HG02981 (cell line): ENCODE measurements around the gene JSRP1.
"Not testable (repeated sequence)": the region's sequence is repeated elsewhere in the genome, so short reads cannot be mapped to it uniquely, and the experiment has no call there.

Experiments
- ATAC-seq: cut with Tn5 transposase; IDR thresholded peaks from one replicate; pipeline ENCODE4 v1.9.1; 2021; ENCODE audit warnings: mild to moderate bottlenecking, moderate library complexity; ENCODE audit not compliant: unreplicated experiment

JSRP1 gene

DNA sequence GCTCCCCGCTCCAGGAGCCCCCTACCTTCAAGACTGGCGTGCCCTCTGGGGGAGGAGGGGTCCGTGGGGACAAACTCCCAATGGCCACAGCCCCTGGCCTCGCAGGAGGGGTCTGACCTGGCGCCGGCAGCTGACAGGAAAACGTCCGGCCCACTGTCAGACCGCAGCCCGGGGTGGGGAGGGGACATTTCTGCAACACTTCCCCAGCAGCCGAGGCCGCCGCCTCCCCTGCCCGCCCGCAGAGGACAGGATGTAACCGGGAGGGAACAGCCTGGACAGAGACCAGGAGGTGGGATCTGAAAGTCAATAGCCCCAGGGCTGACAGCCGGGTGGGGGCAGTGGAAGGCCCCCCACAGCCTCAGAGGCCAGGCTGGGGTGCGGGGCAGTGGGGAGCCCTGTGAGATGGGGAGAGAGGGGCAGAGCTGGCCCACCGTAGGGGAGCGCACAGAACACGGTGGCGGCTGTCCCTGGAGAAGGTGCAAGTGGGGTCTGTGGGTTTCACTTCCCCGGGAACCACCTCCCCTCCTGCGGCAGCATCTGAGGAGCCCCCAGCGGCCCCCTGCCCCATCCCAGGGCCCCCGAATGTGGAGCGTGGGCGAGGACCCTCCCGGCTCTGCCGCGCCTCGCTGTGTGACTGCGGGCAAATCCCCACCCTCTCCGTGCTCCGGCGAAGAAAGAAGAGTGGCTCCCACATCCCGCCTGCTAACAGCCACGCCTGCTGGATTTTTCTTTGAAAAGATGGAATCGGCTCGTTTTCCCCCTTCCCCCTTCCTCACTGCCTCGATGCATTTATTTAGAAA lies 26.0 kb upstream of the JSRP1 start, which contains the start of gene PEAK3:
Gene PEAK3, minus strand, starts transcription at position 114 of the 800 bp plus-strand sequence. CDS start 1,244 bp downstream, outside the sequence.
- no peak for ATAC-seq

DNA sequence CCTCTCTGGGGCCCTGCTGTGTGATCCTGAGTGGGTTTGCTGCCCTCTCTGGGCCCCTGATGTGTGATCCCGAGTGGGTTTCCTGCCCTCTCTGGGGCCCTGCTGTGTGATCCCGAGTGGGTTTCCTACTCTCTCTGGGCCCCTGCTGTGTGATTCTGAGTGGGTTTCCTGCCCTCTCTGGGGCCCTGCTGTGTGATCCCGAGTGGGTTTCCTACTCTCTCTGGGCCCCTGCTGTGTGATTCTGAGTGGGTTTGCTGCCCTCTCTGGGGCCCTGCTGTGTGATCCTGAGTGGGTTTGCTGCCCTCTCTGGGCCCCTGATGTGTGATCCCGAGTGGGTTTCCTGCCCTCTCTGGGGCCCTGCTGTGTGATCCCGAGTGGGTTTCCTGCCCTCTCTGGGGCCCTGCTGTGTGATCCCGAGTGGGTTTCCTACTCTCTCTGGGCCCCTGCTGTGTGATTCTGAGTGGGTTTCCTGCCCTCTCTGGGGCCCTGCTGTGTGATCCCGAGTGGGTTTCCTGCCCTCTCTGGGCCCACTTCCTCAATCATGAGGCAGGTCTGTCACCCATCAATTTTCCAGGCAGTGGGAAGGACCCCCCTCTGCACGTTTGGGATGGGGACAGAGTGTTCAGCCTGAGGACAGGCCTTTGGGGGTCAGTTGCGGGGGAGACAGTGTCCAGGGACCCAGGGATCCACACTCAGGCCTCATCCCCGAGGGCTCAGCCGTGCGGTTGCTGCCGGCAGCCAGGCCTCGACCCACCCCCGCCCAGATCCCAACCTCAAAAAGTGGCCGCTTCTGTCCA lies 25.2 kb upstream of the JSRP1 start:
- ATAC-seq, result not testable (repeated sequence)

DNA sequence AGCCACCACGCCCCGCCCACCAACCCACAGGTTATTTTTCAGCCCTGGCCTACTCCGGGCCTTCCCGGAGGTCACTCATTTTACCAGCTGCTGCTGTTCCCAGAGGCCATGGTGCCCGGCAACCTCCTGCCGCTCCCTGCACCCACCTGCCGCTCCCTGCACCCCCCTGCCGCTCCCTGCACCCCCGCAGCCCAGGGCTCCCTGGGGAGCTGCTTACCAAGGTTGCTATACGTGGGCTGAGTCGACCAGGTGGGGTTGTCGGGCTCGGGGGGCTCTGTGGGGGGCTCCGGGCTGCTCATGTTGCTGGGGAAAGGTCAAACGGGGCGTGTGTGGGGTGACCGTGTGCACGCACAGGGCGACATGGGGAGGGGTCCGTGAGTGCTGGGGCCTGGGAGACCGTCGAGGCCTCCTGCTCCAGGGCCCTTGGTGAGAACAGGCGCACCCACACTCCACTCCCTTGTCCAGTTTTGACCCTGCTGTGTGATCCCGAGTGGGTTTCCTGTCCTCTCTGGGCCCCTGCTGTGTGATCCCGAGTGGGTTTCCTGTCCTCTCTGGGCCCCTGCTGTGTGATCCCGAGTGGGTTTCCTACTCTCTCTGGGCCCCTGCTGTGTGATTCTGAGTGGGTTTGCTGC lies 24.5 kb upstream of the JSRP1 start:
- no peak for ATAC-seq

DNA sequence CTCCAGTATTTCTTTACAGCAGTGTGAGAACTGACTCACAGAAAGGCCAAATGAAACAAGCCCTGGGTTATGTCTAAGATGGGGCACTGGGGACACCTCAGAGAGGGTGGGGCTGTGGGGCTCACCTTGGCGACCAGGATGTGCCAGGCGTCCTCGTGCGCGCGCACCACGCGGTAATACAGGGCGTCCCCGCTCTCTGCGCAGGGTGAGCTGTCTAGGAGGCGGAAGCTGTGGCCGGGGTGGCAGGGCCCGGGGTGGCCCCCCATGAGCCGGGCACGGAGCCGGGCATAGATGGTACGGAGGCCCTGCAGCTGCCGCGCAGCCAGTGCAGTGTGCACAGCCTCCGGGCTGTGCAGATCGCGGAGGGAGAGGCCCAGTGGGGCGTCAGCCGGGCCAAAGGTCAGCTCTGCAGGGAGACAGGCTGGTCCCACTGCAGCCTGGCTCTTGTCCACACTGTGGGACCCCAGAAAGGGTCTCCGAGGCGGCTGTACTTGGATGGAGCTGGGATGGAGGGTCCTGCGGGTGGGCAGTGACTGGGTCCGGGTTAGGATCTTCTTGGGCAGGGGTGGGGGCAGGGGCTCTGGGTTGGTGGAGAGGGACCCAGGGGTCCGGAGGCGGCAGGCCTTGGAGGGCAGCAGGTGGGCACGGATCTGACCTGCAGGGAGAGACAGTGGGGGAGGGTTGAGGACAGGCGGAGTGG lies 22.4 kb upstream of the JSRP1 start:
- ATAC-seq, result no peak

DNA sequence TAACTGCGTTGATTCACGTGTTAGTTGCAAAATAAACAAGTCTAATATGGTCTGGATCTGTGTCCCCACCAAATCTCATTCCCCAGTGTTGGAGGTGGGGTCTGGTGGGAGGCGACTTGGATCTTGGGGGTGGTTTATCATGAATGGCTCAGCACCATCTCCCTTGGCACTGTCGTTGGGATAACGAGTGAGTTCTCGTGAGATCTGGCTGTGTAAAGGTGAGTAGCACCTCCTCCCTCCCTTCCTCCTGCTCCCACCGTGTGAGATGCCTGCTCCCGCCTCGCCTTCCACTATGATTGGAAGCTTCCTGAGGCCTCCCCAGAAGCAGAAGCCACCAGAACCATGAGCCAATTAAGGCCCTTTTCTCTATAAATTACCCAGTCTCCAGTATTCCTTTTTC lies 20.9 kb upstream of the JSRP1 start:
- no peak for ATAC-seq

DNA sequence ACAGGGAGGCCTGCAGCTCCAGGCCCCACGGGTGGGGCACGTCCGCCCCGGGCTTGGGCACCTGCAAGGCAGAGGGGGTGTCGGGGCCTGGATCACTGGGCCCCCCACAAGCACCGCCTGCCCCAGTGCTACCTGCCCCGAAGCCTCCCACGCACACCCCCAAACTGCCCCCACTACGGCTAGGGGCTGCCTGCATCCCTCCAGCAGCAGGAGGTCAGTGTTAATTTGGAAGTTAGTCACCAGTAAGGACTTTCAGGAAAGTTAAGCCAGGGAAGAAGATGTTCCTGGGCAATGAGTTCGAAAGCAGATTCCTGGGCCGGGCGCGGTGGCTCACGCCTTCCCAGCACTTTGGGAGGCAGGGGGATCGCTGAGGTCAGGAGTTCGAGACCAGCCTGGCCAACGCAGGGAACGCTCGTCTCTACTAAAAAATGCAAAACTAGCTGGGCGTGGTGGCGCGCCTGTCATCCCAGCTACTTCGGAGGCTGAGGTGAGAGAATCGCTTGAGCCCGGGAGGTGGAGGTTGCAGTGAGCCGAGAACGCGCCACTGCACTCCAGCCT lies 20.3 kb upstream of the JSRP1 start:
- ATAC-seq, result no peak

DNA sequence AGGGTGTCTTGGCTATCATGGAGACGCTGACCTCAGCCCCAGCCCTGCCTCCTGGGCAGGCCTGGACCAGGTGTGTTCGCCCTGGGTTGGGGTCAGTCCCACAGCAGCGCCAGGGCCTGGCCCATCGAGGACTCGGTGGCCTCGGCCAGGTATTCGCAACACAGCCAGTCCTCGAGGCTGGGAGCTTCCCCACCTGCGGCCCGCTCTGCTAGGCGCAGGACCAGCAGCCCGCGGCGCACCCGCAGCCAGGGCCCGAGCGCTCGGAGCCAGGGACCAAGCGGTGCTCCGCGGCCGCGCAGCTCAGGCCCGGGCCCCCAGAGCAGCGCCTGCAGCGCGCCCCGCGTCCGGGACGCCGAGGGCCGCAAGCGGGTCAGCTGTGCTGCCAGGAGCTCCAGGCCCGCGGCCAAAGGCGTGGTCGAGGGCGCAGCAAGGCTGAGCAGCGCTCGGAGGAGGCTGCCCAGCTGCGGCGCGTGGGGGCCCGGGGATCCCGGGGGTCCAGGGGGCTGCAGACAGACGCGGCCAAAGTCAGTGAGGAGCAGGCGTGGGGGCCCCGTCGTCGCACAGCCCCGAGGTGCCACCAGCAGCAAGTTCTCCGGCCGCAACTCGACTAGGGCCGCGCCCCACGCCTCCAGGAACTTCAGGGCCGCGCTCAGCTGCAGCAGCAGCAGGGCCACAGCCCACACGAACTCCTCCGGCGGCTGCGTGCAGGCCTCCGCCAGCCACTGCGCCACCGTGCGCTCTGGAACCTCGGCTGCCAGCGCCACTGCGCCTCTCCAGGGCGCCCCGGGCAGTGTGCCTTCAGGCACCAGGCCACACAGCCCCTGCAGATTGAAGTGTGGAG lies 19.6 kb upstream of the JSRP1 start:
- ATAC-seq, result no peak

DNA sequence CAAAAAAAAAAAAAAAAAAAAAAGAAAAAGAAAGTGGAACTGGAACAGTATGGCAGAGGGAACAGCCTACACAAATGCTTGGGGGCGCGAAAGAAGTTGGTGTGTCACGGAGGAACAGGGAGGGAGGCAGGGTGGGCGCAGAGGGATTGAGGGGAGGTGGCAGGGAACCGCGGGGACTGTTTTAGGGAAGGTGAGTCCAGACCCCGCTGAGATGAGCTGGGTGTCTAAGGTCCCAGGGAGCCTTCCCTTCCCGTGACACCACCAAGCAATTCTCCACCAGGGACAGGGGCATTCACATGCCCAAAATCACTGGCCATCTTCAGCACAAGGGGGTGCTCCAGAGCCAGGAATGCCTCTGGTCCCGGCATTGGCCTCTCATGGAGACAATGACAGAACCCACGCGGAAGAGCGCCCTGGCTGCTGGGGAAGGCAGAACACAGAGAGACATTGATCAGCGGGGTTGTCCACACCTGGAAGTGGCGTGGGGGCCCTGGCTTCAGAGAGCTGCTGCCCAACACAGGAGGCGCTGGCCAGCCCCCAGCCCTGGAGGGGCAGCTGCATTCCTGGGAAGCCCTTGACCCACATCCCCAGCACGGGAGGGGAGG lies 18.8 kb upstream of the JSRP1 start:
- ATAC-seq, result no peak

DNA sequence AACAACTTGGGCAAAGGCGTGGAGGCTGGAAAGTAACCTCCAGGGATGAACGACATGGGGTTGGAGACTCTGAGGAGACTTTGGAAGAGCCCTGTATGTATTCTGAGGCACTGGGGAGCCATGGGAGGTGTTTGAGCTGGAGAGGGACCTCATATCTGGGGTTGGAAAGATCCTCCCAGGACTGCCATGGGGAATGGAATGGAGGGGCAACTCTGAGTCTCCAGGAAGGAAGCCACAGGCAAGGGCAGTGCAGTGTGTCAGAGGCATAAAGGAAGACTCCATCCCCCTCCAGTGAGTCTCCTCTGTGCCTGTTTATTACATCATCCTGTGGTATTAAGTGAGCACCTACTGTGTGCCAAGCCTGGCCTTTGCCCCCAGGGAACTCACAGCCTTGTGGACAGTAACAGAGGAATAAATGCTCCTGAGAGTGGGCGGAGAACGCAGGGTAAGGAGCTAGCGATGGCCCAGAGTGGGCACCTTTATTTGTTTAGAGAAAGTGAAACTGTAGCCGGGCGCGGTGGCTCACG lies 18.0 kb upstream of the JSRP1 start:
- ATAC-seq, result no peak

DNA sequence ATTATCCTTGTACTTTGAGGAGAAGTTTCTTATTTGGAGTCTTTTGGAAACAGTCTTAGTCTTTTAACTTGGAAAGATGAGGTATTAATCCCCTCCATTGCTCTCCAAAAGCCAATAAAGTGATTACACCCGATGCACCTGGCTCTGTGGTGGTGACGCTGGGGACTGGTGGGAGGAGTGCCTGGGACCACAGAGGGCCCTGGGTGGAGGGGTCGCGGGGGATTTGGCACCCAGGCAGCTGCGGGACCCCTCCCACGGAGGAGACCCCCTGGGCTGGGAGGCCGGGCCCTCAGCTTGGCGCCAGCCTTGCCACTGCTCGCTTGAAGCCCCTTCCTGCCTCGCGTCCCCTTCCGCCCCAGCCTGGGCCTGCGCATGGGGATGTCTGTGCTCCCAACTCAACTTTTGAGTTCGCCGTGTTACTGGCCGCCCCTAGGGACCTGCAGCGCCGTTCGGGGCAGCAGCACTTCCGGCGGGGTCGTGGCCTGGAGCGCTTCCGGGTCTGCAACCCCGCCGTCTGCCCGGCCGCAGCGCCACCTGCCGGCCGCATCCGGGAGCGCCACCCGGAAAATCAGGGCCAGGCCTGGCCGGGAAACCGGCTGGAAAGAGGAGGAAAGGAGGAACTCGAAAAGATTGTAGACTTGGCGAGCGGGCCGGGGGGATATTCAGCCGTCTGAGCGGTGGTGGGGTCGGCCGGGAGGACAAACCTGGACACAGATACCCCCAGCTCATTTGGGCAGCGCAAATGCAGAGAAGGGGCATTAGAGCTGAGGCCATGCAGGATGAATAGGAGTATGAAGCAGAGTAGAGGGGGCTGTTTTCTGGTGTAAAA lies 17.4 kb upstream of the JSRP1 start:
- peak; percentile 30 for ATAC-seq

DNA sequence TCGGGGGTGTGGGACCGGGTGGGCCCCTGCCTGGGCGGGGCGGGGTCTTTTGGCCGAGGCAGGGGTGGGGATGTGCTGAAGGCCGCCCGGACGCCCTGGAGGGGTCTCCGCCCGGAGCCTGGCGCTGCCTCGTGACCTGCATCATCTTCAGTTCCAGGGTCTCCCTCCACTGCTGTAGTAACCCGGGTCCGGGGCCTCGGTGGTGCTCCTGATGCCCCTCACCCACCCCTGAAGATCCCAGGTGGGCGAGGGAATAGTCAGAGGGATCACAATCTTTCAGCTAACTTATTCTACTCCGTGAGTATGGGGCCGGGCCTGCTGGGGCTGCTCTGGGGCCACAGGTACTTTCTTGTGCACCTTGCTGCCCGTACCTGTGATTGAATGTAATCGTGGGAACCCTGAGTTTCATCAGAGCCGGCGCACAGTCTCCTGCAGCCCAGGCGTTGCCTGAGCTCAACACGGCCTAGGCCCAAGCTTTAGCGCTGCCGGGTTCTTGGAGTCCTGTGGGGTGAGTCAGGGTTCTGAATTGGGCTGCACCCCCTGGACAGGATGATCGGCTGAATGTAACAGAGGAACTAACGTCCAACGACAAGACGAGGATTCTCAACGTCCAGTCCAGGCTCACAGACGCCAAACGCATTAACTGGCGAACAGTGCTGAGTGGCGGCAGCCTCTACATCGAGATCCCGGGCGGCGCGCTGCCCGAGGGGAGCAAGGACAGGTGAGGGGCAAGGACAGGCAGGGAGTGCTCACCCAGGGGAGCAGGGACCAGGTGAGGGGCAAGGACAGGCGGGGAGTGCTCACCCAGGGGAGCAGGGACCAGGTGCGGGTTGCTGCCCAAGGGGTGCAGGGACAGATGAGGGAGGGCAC lies 15.3 kb upstream of the JSRP1 start:
- ATAC-seq, result no peak

DNA sequence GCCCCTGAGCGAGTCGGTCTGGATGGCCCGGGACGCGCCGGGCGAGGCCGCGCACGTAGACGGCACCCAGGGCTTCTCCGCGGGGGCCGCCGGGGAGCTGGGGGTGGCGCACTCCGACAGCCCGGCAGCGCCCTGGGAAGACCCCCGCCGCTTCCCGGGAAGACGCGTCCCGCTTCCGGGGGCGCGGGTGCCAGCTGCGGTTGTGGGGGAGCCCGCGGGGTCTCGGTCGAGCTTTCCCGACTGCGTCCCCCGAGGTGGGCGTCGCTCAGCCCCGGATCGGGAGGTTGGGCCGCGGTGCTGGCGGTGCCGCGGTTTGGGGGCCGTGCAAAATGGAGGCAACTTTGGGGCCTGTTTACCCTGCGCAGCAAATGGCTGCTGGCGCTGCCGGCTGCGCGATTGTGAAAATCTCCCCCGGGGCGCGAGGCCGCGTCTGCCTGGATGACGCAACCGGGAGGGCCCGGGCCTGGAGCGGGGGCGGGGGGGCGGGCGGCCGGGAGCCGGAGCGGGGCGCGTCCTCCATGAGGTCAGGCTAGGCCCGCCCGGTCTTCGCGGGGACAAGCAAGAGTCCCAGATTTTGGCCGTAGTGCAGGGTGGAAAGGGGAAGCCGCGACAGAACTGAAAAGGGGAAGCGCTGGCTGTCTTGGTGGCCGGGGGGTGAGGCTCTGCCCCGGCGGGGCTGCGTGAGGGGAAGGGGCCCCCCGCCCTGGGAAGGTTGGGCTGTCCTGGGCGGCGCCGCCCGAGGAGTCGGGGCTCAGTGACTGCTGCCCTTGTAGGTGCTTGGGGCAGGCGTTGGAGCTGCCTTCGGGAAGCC lies 14.4 kb upstream of the JSRP1 start:
- ATAC-seq, result no peak

DNA sequence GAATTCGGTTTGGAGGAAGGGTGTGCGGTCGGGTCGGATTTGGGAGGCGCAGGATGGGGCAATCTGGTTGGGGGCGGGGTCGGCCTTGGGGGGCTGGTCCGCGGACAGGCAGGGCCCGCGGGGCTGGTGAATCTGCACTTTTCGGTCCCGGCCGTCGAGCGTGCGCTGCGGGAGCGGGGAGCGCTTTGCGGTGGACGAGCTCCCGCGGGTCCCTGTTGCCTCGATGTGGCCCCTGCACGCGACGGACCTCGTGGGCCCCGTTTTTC lies 13.9 kb upstream of the JSRP1 start:
- no peak for ATAC-seq

DNA sequence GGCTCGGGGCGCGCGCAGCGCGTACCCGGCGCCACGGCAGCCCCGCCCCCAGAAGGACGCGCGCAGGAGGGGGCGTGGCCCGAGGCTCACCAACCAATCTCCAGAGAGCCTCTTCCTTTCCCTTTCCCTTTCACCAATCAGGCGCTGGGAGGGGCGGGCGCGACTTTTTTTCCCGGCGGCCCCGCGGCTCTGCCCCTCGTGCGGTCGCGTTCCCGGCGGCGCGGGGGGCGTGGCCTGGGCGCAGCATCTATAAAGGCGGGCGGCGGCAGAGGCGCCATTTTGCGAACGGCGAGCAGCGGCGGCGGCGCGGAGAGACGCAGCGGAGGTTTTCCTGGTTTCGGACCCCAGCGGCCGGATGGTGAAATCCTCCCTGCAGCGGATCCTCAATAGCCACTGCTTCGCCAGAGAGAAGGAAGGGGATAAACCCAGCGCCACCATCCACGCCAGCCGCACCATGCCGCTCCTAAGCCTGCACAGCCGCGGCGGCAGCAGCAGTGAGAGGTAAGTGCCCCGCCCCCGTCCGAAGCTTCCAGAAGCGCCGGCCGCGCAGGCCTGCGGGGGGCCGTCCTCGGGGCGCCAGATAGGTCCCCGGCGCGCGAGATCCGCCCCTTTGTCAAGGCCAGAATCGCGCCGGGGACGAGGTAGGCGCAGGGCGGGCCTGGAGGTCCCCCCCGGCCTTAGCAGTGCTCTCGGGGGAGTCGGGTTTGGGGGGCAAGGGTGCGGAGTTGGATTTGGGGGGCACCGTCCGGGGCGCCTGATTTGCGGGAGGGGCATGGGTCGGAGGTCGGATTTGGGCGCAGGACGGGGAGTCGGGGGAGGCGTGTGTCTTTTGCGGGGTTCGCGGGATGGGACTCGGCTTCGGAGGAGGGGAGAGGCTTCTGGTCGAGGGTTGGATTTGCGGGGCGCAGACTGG lies 13.3 kb upstream of the JSRP1 start:
- peak; percentile 53 for ATAC-seq

DNA sequence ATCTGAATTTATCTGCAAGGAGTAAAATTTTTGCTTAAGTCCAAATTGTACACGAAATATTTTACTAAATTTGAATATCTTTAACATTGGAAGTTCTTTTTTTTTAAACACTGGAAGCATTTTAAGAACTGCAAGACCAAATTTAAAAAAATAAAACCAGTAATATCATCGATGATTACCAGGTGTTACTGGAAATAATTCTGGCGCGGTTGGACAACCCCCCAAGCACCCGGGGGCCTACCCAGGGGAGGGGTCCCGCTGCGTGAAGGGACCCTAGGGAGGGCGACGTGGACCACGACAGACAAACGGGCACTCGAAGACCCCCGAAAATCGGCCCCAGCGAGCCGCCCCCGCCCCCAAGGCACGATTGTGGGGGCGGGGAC lies 12.6 kb upstream of the JSRP1 start:
- ATAC-seq, result no peak

DNA sequence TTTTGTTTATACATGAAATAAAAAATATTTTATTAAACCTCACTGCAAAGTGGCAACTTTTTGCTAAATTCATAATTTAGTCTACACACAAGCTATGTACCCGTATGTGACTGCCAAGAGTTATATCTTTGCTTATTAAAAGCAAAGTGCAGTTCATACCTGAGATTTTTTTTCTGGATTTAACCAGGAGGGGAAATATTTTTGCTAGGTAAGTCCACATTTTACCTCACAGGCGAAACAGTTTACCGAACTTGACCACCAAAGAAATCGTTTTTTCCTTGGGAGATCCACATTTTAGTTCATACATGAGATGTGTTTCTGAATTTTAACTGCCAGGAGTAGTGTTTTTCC lies 12.2 kb upstream of the JSRP1 start:
- no peak for ATAC-seq
